GM19193 (cell line): Measurements from ENCODE around the gene NUCKS1.
A peak's percentile ranks its signal among the peaks of the same experiment; 100 is the strongest.

Source experiments
- POLR2A ChIP-seq: IDR thresholded peaks from 4 replicates; pipeline ENCODE4 v1.6.1; 2011; ENCODE audit not compliant: insufficient read depth, insufficient read length; ENCODE audit errors: extremely low read depth

The NUCKS1 gene

GRCh38 chr1:205676597-205676996 is 73.4 kb downstream of the NUCKS1 start:
- no peak for TF ChIP-seq POLR2A

GRCh38 chr1:205676002-205676401 is 74.0 kb downstream of the NUCKS1 start:
- TF ChIP-seq POLR2A: no peak

GRCh38 chr1:205675247-205675646 is 74.7 kb downstream of the NUCKS1 start:
- TF ChIP-seq POLR2A: no peak

GRCh38 chr1:205672970-205673369 is 77.0 kb downstream of the NUCKS1 start:
- TF ChIP-seq POLR2A: no peak

GRCh38 chr1:205672395-205672889 is 77.5 kb downstream of the NUCKS1 start:
- TF ChIP-seq POLR2A: no peak

- TF ChIP-seq POLR2A: no peak
Measured at GRCh38 chr1:205670611-205671430, 79.2 kb downstream of the NUCKS1 start.

- TF ChIP-seq POLR2A: no peak
Measured at GRCh38 chr1:205670150-205670446, 79.9 kb downstream of the NUCKS1 start.

GRCh38 chr1:205669341-205670149 is 80.4 kb downstream of the NUCKS1 start:
- peak; percentile 35 for TF ChIP-seq POLR2A

- no peak for TF ChIP-seq POLR2A
Measured at GRCh38 chr1:205668951-205669340, 81.0 kb downstream of the NUCKS1 start.

GRCh38 chr1:205667909-205668643 is 81.9 kb downstream of the NUCKS1 start:
- no peak for TF ChIP-seq POLR2A

- TF ChIP-seq POLR2A: no peak
Measured at GRCh38 chr1:205666372-205667166, 83.4 kb downstream of the NUCKS1 start.

GRCh38 chr1:205665201-205666045 is 84.6 kb downstream of the NUCKS1 start:
- TF ChIP-seq POLR2A: no peak

GRCh38 chr1:205664399-205665017 is 85.5 kb downstream of the NUCKS1 start:
- TF ChIP-seq POLR2A: no peak
